Calu3 (cell line): ENCODE measurements around the gene HPCAL4. TPM values are rescaled to one million over a fixed set of nuclear protein-coding genes. Genes with fewer than 3 reads are reported as not detected.

ENCODE experiments used
- BruUV-seq: library from RNA; stranded (reverse); fragments of 400-500 nt; replicated peaks from 2 replicates; lab custom pipeline; 2021; lab: Mats Ljungman, UMichigan
- CTCF ChIA-PET: fragments of 300-600 bp; sonication (Branson Sonifier 250); formaldehyde crosslinking; loops from one replicate; lab custom pipeline; 2022; ENCODE audit warnings: antibody characterized with exemption; lab: Charles Lee
- DNase-seq: peaks from one replicate; pipeline ENCODE4 v3.0.0; 2022
- H3K27ac Mint-ChIP-seq: one replicate; pipeline ENCODE4 v1.8.0; 2022; ENCODE audit warnings: mixed read lengths; ENCODE audit not compliant: unreplicated experiment
- H3K27me3 Mint-ChIP-seq: one replicate; pipeline ENCODE4 v1.8.0; 2022; ENCODE audit warnings: mixed read lengths; ENCODE audit not compliant: unreplicated experiment
- H3K36me3 Mint-ChIP-seq: one replicate; pipeline ENCODE4 v1.8.0; 2022; ENCODE audit warnings: mild to moderate bottlenecking, moderate library complexity, mixed read lengths; ENCODE audit not compliant: insufficient read depth, unreplicated experiment
- H3K4me1 Mint-ChIP-seq: one replicate; pipeline ENCODE4 v1.8.0; 2022; ENCODE audit warnings: mild to moderate bottlenecking, low read depth, mixed read lengths; ENCODE audit not compliant: unreplicated experiment
- H3K4me3 Mint-ChIP-seq: one replicate; pipeline ENCODE4 v1.8.0; 2022; ENCODE audit warnings: mild to moderate bottlenecking, low read depth, moderate library complexity, mixed read lengths; ENCODE audit not compliant: unreplicated experiment
- H3K9me3 Mint-ChIP-seq: one replicate; pipeline ENCODE4 v1.8.0; 2022; ENCODE audit warnings: low read depth, mixed read lengths; ENCODE audit not compliant: unreplicated experiment
- intact Hi-C: fragments of 100-400 bp; cut with micrococcal nuclease; formaldehyde crosslinking; loops from one replicate; pipeline ENCODE4 v1.10.0; 2022; ENCODE audit not compliant: unreplicated experiment
- total RNA-seq: library from RNA; stranded (reverse); gene quantifications from 2 replicates; pipeline ENCODE4 v1.2.3, GENCODE V29; 2022
- TF ChIP-seq, protein P1 (sequence below): fragments of 200-600 bp; IDR thresholded peaks from one replicate; pipeline ENCODE4 v1.8.0; 2022; ENCODE audit warnings: antibody characterized with exemption; ENCODE audit not compliant: unreplicated experiment

The HPCAL4 gene
- total RNA-seq, 1 experiment from 2014 or later, result not detected

DNA sequence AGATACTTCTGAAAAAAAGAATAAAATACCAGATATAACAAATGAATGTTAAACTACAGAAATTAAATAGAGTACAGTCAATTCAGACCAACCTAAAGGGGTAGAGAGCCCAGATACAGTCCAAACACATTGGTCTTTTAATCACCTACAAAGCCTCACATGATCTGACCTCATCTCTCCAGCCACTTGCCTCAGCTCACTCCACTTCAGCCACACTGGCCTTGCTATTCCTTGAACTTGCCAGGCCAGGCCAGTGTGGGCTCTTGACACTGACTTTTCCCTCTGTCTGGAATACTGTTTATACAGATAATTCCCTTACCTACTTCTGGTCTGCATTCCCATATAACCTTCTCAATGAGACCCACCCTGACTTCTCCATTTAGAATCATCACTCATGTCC, 30.4 kb upstream of the HPCAL4 start:
- Mint-ChIP-seq H3K9me3 (no peaks in the 10 kb centered on the region), H3K4me3 (no peak overlapping the region), H3K27me3 (peaks cover 65% of the 10 kb centered on the region), H3K27ac (no peak overlapping the region), H3K4me1 (no peaks in the 10 kb centered on the region), H3K36me3 (no peaks in the 10 kb centered on the region)
- DNase-seq, result no peak
- CTCF ChIA-PET, result no interaction called here
- no TSS peak for BruUV-seq
- intact Hi-C loops, result no loop called here
- TF ChIP-seq, protein P1, sequence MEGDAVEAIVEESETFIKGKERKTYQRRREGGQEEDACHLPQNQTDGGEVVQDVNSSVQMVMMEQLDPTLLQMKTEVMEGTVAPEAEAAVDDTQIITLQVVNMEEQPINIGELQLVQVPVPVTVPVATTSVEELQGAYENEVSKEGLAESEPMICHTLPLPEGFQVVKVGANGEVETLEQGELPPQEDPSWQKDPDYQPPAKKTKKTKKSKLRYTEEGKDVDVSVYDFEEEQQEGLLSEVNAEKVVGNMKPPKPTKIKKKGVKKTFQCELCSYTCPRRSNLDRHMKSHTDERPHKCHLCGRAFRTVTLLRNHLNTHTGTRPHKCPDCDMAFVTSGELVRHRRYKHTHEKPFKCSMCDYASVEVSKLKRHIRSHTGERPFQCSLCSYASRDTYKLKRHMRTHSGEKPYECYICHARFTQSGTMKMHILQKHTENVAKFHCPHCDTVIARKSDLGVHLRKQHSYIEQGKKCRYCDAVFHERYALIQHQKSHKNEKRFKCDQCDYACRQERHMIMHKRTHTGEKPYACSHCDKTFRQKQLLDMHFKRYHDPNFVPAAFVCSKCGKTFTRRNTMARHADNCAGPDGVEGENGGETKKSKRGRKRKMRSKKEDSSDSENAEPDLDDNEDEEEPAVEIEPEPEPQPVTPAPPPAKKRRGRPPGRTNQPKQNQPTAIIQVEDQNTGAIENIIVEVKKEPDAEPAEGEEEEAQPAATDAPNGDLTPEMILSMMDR, result no peak

DNA sequence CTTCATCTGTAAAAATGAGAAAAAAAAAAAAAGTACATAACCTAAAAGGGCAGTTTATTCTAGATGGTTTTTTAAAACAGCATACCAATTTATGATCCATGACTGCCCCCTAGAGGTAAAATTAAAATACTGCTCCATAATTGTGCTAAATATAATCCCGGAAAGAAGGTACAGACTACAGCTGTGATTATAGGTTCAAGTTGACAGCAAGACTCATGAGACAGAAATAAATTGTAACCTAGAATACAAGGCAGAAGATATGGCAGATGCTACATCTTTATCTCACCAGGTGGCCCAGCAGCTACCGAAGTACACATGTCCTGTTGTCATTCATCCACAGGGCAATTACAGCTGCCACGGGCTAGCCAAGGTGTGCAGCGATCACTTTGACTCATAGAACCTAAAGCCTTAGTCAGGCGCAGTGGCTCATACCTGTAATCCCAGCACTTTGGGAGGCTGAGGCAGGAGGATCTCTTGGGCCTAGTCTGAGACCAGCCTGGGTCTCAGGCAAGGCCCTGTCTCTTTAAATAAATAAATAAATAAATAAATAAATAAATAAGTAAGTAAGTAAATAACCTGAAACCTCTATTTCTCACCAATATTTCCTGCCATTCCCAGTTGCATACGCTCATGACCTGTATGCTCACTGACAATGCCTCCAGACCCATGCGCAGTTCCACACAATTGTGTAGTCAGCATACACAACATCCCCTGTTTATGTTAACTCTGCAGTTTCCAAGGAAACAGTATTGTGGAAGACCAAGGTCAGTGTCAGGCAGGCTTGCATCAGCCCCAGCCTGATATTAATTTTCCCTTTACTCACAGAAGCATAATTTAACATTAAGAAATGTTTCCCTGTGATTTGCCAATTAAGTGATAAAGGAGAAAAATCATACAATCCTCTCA, 29.1 kb upstream of the HPCAL4 start:
- CTCF ChIA-PET, result interaction anchor here (0.5 to 1.2 kb wide), 4 partner anchors 19 to 169 kb away, joined by 3 to 14 read pairs (median 4); no protein-coding TSS in a partner anchor
- Mint-ChIP-seq H3K36me3 (no peaks in the 10 kb centered on the region), H3K9me3 (no peaks in the 10 kb centered on the region), H3K27me3 (peaks cover 65% of the 10 kb centered on the region), H3K27ac (no peak overlapping the region), H3K4me3 (no peak overlapping the region), H3K4me1 (no peaks in the 10 kb centered on the region)
- BruUV-seq, result no TSS peak
- TF ChIP-seq, protein P1, result no peak
- intact Hi-C loops, result loop anchor here (1.0 kb wide), 2 partner anchors 114 to 622 kb away; no protein-coding TSS in a partner anchor
- no peak for DNase-seq

DNA sequence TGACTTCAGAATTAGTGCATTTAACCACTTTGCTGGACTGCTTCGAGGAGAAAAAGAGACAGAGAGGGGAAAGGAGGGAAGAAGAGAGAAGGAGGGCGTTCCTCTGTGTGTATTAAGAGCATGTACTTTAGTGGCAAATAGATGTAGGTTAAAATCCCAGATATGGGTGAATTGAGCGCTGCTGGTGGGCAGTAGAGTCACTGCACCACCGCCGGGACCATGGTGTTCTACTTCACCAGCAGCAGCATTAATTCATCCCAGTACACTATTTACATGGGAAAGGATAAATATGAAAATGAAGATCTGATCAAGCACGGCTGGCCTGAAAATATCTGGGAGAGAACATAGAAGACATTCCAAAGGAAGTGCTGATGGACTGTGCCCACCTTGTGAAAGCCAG, 26.6 kb upstream of the HPCAL4 start:
- no peak for DNase-seq
- CTCF ChIA-PET, result no interaction called here
- H3K4me1 Mint-ChIP-seq, result no peaks in the 10 kb centered on the region
- H3K27ac Mint-ChIP-seq, result no peak overlapping the region
- TF ChIP-seq, protein P1, result peak; percentile 15
- no peaks in the 10 kb centered on the region for H3K9me3 Mint-ChIP-seq
- peaks cover 69% of the 10 kb centered on the region for H3K27me3 Mint-ChIP-seq
- H3K4me3 Mint-ChIP-seq, result no peak overlapping the region
- BruUV-seq, result no TSS peak
- no peaks in the 10 kb centered on the region for H3K36me3 Mint-ChIP-seq
- intact Hi-C loops, result no loop called here

DNA sequence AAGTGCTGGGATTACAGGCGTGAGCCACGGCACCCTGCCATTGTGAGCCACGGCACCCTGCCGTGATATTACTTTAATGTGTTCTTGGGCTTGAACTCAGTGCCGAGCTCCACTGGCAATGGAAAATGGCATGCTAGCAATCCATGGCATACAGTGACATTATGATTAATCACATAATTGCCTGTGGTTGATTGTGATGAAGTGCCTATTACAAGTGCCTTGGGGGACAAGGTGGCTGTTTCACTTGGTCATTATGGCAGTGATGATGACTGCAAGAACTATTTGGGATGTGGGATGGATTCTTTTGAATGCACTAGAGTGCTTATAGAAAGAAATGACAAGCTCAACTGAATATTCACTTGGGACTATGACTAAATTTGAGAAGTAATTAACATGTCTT, 22.3 kb upstream of the HPCAL4 start:
- intact Hi-C loops, result no loop called here
- CTCF ChIA-PET, result interaction anchor here (0.5 to 1.4 kb wide), 2 partner anchors 12 to 106 kb away, joined by 3 read pairs; no protein-coding TSS in a partner anchor
- Mint-ChIP-seq H3K4me3 (no peak overlapping the region), H3K9me3 (no peaks in the 10 kb centered on the region), H3K4me1 (no peaks in the 10 kb centered on the region), H3K27me3 (peaks cover 80% of the 10 kb centered on the region), H3K36me3 (no peaks in the 10 kb centered on the region), H3K27ac (no peak overlapping the region)
- DNase-seq, result no peak
- BruUV-seq, result no TSS peak
- TF ChIP-seq, protein P1, result no peak
